Anterior cingulate cortex (tissue), 58 donors: Measurements from ENCODE around the gene TTC3.

Experiments
- DNase-seq, 58 donors: peaks; one replicate each; lab custom pipeline; 2025; lab: John Stamatoyannopoulos, UW

Gene TTC3

GRCh38 chr21:37237764-37238163, 164.7 kb downstream of the TTC3 start:
- no peak for DNase-seq

- DNase-seq = no peak
Measured at GRCh38 chr21:37240978-37241377, 167.9 kb downstream of the TTC3 start.

GRCh38 chr21:37241426-37241825, 168.4 kb downstream of the TTC3 start:
- DNase-seq = no peak

GRCh38 chr21:37243961-37244360, 170.9 kb downstream of the TTC3 start:
- no peak for DNase-seq

- no peak for DNase-seq
Measured at GRCh38 chr21:37244501-37245095, 171.5 kb downstream of the TTC3 start.

GRCh38 chr21:37245151-37245550, 172.1 kb downstream of the TTC3 start:
- DNase-seq = no peak

- DNase-seq = no peak
Measured at GRCh38 chr21:37248298-37248697, 175.2 kb downstream of the TTC3 start.

- DNase-seq = no peak
Measured at GRCh38 chr21:37249112-37249904, 176.3 kb downstream of the TTC3 start.

GRCh38 chr21:37251294-37251634, 178.2 kb downstream of the TTC3 start:
- DNase-seq = no peak
